Central memory CD8-positive, alpha-beta T cell (primary cell): ENCODE data around the gene RSPH3.

Source experiments
- ATAC-seq: fragments of 150-1000 bp; cut with Tn5 transposase; replicated peaks from 2 replicates; pipeline ENCODE4 v1.10.0; 2022; ENCODE audit warnings: mild to moderate bottlenecking, moderate FRiP score, moderate number of reproducible peaks; ENCODE audit not compliant: poor library complexity, severe bottlenecking; ENCODE audit errors: extremely low read depth
- DNase-seq, 2 donors: peaks; one replicate each; pipeline ENCODE4 v3.0.0; 2021; ENCODE audit warnings: low spot score in 2 of 2
- H3K27ac Mint-ChIP-seq: one replicate; pipeline ENCODE4 v1.8.0; 2022; ENCODE audit warnings: low read depth, mild to moderate bottlenecking, moderate library complexity, mixed read lengths
- H3K27me3 Mint-ChIP-seq: one replicate; pipeline ENCODE4 v1.8.0; 2022; ENCODE audit warnings: mixed read lengths
- H3K36me3 Mint-ChIP-seq: one replicate; pipeline ENCODE4 v1.8.0; 2022; ENCODE audit warnings: mild to moderate bottlenecking, moderate library complexity, mixed read lengths; ENCODE audit not compliant: insufficient read depth
- H3K4me1 Mint-ChIP-seq: one replicate; pipeline ENCODE4 v1.8.0; 2022; ENCODE audit warnings: mixed read lengths
- H3K4me3 Mint-ChIP-seq: one replicate; pipeline ENCODE4 v1.8.0; 2022; ENCODE audit warnings: mild to moderate bottlenecking, moderate library complexity, mixed read lengths
- H3K9me3 Mint-ChIP-seq: one replicate; pipeline ENCODE4 v1.8.0; 2022; ENCODE audit warnings: mixed read lengths

RSPH3 gene

DNA sequence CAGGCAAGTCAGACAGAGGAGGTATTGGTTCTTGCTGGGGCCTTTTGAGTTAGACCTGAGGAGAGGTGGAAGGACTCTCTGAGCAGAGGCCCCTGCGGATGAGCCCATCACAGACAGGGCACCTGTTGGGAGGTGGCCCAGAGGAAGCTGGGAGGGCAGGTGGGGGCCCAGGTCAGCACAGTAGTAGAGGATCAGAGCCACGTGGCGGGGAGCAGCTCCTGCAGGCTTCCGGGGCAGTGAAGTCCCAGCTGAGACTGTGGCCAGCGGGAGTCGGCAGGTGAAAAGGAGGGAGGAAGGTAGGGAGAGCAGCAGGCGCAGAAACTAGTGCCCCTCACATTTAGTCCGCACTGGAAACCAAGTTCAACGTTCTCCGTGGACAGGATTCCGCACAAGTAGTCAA is 61.8 kb downstream of the RSPH3 start:
- H3K9me3 Mint-ChIP-seq, result no peaks in the 10 kb centered on the region
- peaks cover 9% of the 10 kb centered on the region for H3K27me3 Mint-ChIP-seq
- H3K27ac Mint-ChIP-seq, result peak overlapping the region; percentile 19
- H3K4me1 Mint-ChIP-seq, result peaks cover 11% of the 10 kb centered on the region
- DNase-seq (no peak), ATAC-seq (no peak)
- H3K36me3 Mint-ChIP-seq, result peaks cover 2% of the 10 kb centered on the region
- H3K4me3 Mint-ChIP-seq, result no peak overlapping the region

DNA sequence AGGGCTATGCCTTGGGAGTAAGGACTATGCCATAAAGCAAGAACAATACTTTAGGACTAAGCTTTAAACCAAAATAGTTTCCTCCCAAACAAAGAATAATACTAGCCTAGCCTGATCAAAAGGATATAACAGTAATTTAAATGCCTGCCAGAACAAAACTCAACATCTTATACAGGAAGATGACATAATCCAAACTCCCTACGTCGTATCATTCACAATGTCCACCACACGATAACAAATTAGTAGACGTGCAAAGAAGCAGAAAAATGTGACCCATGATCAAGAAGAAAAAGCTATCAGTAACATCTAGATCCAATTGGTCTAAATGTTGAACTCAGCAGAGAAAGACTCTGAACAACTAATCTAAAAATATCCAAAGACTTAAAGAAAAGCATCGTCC is 65.8 kb downstream of the RSPH3 start:
- H3K27ac Mint-ChIP-seq, result no peak overlapping the region
- no peaks in the 10 kb centered on the region for H3K27me3 Mint-ChIP-seq
- H3K9me3 Mint-ChIP-seq, result no peaks in the 10 kb centered on the region

DNA sequence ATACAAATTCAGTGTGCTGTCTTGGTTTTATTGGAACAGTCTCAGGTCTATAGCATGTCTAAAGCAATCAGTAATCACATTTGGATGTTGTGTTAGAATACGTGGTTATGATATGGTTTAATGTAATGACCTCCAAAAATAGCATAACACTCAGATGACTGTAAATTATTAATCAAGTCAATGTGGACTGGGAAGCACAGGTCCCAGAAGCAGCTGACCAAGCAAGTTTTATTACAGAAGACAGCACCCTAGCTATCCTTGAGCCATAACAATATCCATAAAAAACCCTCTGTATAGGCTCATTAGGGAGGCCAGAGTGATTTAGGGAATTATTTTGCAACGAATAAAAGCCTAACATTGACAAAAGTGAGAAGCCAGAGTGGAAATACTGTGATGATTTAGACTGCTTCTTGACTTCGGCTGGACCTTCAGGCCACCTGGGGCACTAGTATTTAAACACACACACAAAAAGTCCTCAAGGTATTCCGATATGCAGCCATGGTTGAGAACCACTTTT is 66.9 kb downstream of the RSPH3 start:
- Mint-ChIP-seq H3K36me3 (no peaks in the 10 kb centered on the region), H3K4me1 (no peaks in the 10 kb centered on the region), H3K27ac (no peak overlapping the region), H3K4me3 (no peak overlapping the region), H3K27me3 (no peaks in the 10 kb centered on the region), H3K9me3 (no peaks in the 10 kb centered on the region)
- ATAC-seq, result no peak
- no peak for DNase-seq

More for the DNA sequence above, 65.8 kb downstream of the RSPH3 start:
- H3K36me3 Mint-ChIP-seq, result no peaks in the 10 kb centered on the region
- DNase-seq (no peak), ATAC-seq (no peak)
- peaks cover 2% of the 10 kb centered on the region for H3K4me1 Mint-ChIP-seq
- no peak overlapping the region for H3K4me3 Mint-ChIP-seq

DNA sequence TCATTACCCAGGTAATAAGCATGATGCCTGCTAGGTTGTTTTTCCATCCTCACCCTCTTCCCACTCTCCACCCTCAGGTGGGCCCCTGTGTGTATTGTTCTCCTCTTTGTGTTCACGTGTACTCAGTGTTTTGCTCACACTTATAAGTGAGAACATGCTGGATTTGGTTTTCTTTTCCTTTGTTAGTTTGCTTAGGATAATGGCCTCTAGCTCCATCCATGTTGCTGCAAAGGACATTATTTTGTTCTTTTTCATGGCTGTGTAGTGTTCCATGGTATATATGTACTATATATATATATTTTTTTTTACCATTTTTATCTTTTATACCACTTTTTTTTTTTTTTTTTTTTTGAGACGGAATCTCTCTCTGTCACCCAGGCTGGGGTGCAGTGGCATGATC is 71.9 kb downstream of the RSPH3 start:
- Mint-ChIP-seq H3K4me3 (no peak overlapping the region), H3K4me1 (no peaks in the 10 kb centered on the region), H3K36me3 (peaks cover 1% of the 10 kb centered on the region), H3K27me3 (no peaks in the 10 kb centered on the region), H3K27ac (no peak overlapping the region), H3K9me3 (no peaks in the 10 kb centered on the region)
- ATAC-seq, result no peak
- DNase-seq, result no peak

DNA sequence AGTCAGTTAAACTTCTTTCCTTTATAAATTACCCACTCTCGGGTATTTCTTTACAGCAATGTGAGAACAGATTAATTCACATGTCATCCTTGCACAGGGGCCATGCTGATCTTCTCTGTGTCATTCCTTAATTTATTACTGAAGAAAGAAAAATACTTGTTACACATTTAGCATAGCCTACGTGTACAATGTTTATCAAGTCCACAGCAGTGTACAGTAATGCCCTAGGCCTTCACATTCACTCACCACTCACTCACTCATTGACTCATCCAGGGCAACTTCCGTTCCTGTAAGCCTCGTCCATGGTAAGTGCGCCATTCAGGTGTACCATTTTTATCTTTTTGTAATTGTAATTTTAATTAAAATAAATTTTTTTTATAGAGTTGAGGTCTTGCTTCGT is 73.6 kb downstream of the RSPH3 start:
- H3K27me3 Mint-ChIP-seq, result no peaks in the 10 kb centered on the region
- H3K9me3 Mint-ChIP-seq, result no peaks in the 10 kb centered on the region
- no peak overlapping the region for H3K27ac Mint-ChIP-seq

DNA sequence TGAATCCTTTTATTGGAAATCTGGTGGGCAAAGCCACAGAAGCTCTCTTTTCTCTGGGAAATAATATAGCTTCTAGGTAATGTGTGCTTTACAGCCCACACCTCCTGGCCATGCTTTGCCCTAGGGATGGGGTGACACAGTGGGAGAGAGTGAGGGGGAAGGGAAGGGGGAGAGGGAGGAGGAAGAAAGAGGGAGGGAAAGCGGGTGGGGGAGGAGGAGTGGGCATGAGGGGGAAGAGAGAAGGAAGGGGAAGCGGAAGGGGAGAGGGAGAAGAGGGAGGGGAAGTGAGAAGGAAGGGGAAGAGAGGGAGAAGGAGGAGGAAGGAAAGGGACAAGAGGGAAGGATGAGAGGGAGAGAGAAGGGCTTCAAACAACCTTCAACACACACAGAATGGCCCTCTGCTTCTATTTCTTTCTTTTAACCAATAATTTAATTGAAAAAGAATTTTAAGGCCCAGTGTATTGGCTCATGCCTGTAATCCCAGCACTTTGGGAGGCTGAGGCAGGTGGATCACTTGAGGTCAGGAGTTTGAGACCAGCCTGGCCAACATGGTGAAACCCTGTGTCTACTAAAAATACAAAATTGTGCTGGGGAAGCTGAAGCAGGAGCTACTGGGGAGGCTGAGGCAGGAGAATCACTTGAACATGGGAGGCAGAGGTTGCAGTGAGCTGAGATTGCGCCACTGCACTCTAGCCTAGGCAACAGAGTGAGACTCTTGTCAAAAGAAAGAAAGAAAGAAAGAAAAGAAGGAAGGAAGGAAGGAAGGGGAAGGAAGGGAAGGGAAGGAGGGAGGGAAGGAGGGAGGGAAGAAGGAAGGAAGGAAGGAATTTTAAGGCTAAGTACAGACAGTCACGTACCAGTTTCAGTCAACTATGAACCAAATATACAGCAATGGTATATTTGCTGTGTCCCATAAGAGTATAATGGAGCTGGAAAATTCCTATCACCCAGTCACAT is 75.2 kb downstream of the RSPH3 start:
- Mint-ChIP-seq H3K27ac (no peak overlapping the region), H3K9me3 (no peaks in the 10 kb centered on the region), H3K4me3 (no peak overlapping the region), H3K4me1 (no peaks in the 10 kb centered on the region), H3K36me3 (peaks cover 1% of the 10 kb centered on the region), H3K27me3 (no peaks in the 10 kb centered on the region)
- ATAC-seq (no peak), DNase-seq (no peak)

More for the DNA sequence above, 73.6 kb downstream of the RSPH3 start:
- Mint-ChIP-seq H3K36me3 (peaks cover 1% of the 10 kb centered on the region), H3K4me1 (no peaks in the 10 kb centered on the region), H3K4me3 (no peak overlapping the region)
- DNase-seq (no peak), ATAC-seq (no peak)

DNA sequence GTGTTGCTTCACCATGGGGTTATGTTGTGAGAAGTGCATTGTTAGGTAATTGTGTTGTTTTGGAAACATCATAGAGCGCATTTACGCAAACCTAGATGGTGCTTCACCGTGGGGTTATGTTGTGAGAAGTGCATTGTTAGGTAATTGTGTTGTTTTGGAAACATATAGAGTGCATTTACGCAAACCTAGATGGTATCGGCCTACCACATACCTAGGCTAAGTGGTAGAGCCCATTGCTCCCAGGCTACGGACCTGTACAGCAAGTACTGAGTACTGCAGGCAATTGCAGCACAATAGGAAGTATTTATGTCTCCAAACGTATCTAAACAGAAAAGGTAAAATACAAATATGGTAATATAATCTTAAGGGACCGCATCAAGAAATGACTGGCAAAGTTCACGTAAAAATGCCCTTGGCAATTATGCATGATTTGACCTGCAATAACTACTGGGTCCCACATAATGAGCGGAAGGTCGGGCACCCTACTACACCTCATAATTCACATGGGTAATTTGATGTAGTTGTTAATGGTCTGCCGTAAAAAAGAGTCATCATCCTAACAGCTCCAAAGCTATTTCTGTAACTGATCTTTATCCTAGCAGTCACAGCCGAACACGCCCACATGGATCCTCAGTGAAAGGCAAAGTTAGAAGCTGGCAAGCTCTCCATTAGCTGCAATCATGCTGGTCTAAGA is 76.0 kb downstream of the RSPH3 start:
- ATAC-seq, result no peak

More for the DNA sequence above, 76.0 kb downstream of the RSPH3 start:
- no peak overlapping the region for H3K4me3 Mint-ChIP-seq
- H3K27me3 Mint-ChIP-seq, result no peaks in the 10 kb centered on the region
- DNase-seq, result no peak
- H3K9me3 Mint-ChIP-seq, result no peaks in the 10 kb centered on the region
- H3K36me3 Mint-ChIP-seq, result peaks cover 1% of the 10 kb centered on the region
- no peak overlapping the region for H3K27ac Mint-ChIP-seq
- H3K4me1 Mint-ChIP-seq, result no peaks in the 10 kb centered on the region
